Liver (tissue), 9 donors: ENCODE results near the gene TLE7. TPM values are rescaled to one million over a fixed set of nuclear protein-coding genes. Genes with fewer than 3 reads are reported as not detected.

ENCODE experiments used
- DNase-seq: peaks from one replicate; pipeline ENCODE4 v3.0.0-alpha.2; 2017; ENCODE audit warnings: low spot score
- H3K27ac ChIP-seq, 2 donors: one replicate each; pipeline ENCODE4 v1.7.0; 2013; ENCODE audit warnings: inconsistent platforms in 2 of 2, low read length in 2 of 2, control low read depth in 1 of 2, low read depth in 1 of 2, mild to moderate bottlenecking in 1 of 2
- H3K27me3 ChIP-seq, 4 donors: one replicate each; pipeline versions ENCODE4 v1.6.1 to v1.7.0; 2013; ENCODE audit warnings: low read length in 3 of 4, inconsistent platforms in 1 of 4, mild to moderate bottlenecking in 1 of 4, moderate library complexity in 1 of 4; ENCODE audit not compliant: control insufficient read depth in 4 of 4, insufficient read depth in 4 of 4
- H3K36me3 ChIP-seq, 4 donors: one replicate each; pipeline versions ENCODE4 v1.6.1 to v1.7.0; 2013; ENCODE audit warnings: low read length in 3 of 4, mild to moderate bottlenecking in 3 of 4, low read depth in 1 of 4, moderate library complexity in 1 of 4; ENCODE audit not compliant: control insufficient read depth in 4 of 4, insufficient read depth in 3 of 4
- H3K4me1 ChIP-seq, 4 donors: one replicate each; pipeline versions ENCODE4 v1.6.1 to v1.7.0; 2013; ENCODE audit warnings: low read length in 3 of 4, mild to moderate bottlenecking in 3 of 4, moderate library complexity in 1 of 4; ENCODE audit not compliant: control insufficient read depth in 4 of 4, insufficient read depth in 4 of 4
- H3K4me3 ChIP-seq, 3 donors: one replicate each; pipeline versions ENCODE4 v1.6.1 to v1.7.0; 2013; ENCODE audit warnings: low read length in 3 of 3, control low read depth in 1 of 3, low read depth in 1 of 3, mild to moderate bottlenecking in 1 of 3
- H3K9ac ChIP-seq, 2 donors: one replicate each; pipeline ENCODE4 v1.7.0; 2013; ENCODE audit warnings: low read length in 2 of 2, mild to moderate bottlenecking in 2 of 2, moderate library complexity in 2 of 2, control low read depth in 1 of 2, low read depth in 1 of 2
- H3K9me3 ChIP-seq, 4 donors: one replicate each; pipeline versions ENCODE4 v1.6.1 to v1.7.0; 2013; ENCODE audit warnings: low read length in 3 of 4; ENCODE audit not compliant: control insufficient read depth in 4 of 4
- EGR1 ChIP-seq, 2 donors: IDR thresholded peaks; 2 replicates each; pipeline ENCODE4 v1.6.1; 2016 to 2018; ENCODE audit warnings: antibody characterized with exemption in 2 of 2, low read depth in 2 of 2
- FOXA1 ChIP-seq: IDR thresholded peaks from 2 replicates; pipeline ENCODE4 v1.6.1; 2016; ENCODE audit warnings: antibody characterized with exemption
- FOXA2 ChIP-seq: IDR thresholded peaks from 2 replicates; pipeline ENCODE4 v1.6.1; 2016; ENCODE audit warnings: antibody characterized with exemption
- GABPA ChIP-seq, 2 donors: IDR thresholded peaks in 1 of 2; conservative IDR thresholded peaks in 1 of 2; 2 replicates each; pipeline ENCODE4 v1.6.1; 2016; ENCODE audit warnings: antibody characterized with exemption in 2 of 2, mild to moderate bottlenecking in 1 of 2, moderate library complexity in 1 of 2
- HNF4A ChIP-seq, 2 donors: conservative IDR thresholded peaks; 2 replicates each; pipeline ENCODE4 v1.6.1; 2016; ENCODE audit warnings: antibody characterized with exemption in 2 of 2, mild to moderate bottlenecking in 2 of 2
- HNF4G ChIP-seq: IDR thresholded peaks from 2 replicates; pipeline ENCODE4 v1.6.1; 2016; ENCODE audit warnings: antibody characterized with exemption
- JUND ChIP-seq, 2 donors: IDR thresholded peaks; 2 replicates each; pipeline ENCODE4 v1.6.1; 2016; ENCODE audit warnings: antibody characterized with exemption in 2 of 2
- NR2F2 ChIP-seq: IDR thresholded peaks from 2 replicates; pipeline ENCODE4 v1.6.1; 2016; ENCODE audit warnings: antibody characterized with exemption
- RAD21 ChIP-seq, 2 donors: IDR thresholded peaks; 2 replicates each; pipeline ENCODE4 v1.6.1; 2016; ENCODE audit warnings: antibody characterized with exemption in 2 of 2, mild to moderate bottlenecking in 2 of 2
- RXRA ChIP-seq, 2 donors: IDR thresholded peaks; 2 replicates each; pipeline ENCODE4 v1.6.1; 2017 to 2018; ENCODE audit warnings: antibody characterized with exemption in 2 of 2, mild to moderate bottlenecking in 1 of 2
- SP1 ChIP-seq: IDR thresholded peaks from 2 replicates; pipeline ENCODE4 v1.6.1; 2018; ENCODE audit warnings: antibody characterized with exemption, mild to moderate bottlenecking
- TAF1 ChIP-seq: conservative IDR thresholded peaks from 2 replicates; pipeline ENCODE4 v1.6.1; 2016; ENCODE audit warnings: antibody characterized with exemption, mild to moderate bottlenecking
- YY1 ChIP-seq: IDR thresholded peaks from 2 replicates; pipeline ENCODE4 v1.6.1; 2016; ENCODE audit warnings: antibody characterized with exemption, mild to moderate bottlenecking
- WGBS: extraction: QIAGEN DNeasy Blood & Tissue Kit; methylation state at CpG from one replicate; pipeline ENCODE4 v1.1.7; 2013; 5-methylcytosine and 5-hydroxymethylcytosine counted together
- polyA plus RNA-seq, 2 donors: library from polyadenylated mRNA; stranded (reverse) in 1 of 2; unstranded in 1 of 2; fragments of 200-250 nt in 1 of 2; fragments of >200 nt in 1 of 2; fragmentation: Nextera tagmentation in 1 of 2; extraction: Ambion mirVana in 1 of 2; gene quantifications; one replicate each; pipeline versions ENCODE4 v1.2.1 to v1.2.3, GENCODE V29; 2013 to 2015
- total RNA-seq, 2 donors: library from RNA; depleted of rRNA; stranded (reverse); fragments of >200 nt; gene quantifications; one replicate each; pipeline ENCODE4 v1.2.3, GENCODE V29; 2014
- TF ChIP-seq, protein P1 (sequence below): IDR thresholded peaks from 2 replicates; pipeline ENCODE4 v1.6.1; 2016; ENCODE audit warnings: antibody characterized with exemption, mild to moderate bottlenecking
- TF ChIP-seq, protein P2 (sequence below): fragments of 150-350 bp; IDR thresholded peaks from 2 replicates; pipeline ENCODE4 v1.5.1; 2017; ENCODE audit warnings: improper control_type of control experiment, low read depth, low read length; ENCODE audit not compliant: missing input control
- TF ChIP-seq, protein P3 (sequence below): IDR thresholded peaks from 2 replicates; pipeline ENCODE4 v1.6.1; 2016; ENCODE audit warnings: antibody characterized with exemption
- TF ChIP-seq, protein P4 (sequence below): IDR thresholded peaks from 2 replicates; pipeline ENCODE4 v1.6.1; 2016; ENCODE audit warnings: antibody characterized with exemption
- TF ChIP-seq, protein P5 (sequence below): IDR thresholded peaks from 2 replicates; pipeline ENCODE4 v1.6.1; 2016; ENCODE audit warnings: antibody characterized with exemption
- donor health status: healthy.
- donor health status: healthy.
- donor health status: healthy.
- donor health status: healthy.
- donor health status: healthy.

TLE7 gene
- total and polyA plus RNA-seq, 4 donors = not detected

DNA sequence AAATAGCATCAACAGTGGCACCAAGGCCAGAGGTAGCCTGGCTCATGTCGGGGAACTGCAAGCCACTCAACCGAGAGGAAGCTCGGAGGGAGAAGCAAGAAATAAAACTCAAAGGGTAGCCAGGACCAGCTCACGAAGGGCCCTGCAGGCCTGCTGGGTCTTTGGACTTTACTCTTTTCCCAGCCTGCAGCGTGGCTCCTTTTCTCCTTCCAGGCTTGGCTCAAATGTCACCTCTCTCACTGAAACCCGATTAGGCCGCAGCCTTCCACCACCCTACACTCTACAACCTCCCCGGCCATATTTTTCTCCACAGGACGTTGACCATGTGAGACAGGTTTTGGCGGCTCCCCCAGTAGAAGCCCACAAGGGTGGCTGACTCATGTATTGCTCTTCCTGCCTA is 45.3 kb downstream of the TLE7 start (continued):
- TF ChIP-seq, protein P1, sequence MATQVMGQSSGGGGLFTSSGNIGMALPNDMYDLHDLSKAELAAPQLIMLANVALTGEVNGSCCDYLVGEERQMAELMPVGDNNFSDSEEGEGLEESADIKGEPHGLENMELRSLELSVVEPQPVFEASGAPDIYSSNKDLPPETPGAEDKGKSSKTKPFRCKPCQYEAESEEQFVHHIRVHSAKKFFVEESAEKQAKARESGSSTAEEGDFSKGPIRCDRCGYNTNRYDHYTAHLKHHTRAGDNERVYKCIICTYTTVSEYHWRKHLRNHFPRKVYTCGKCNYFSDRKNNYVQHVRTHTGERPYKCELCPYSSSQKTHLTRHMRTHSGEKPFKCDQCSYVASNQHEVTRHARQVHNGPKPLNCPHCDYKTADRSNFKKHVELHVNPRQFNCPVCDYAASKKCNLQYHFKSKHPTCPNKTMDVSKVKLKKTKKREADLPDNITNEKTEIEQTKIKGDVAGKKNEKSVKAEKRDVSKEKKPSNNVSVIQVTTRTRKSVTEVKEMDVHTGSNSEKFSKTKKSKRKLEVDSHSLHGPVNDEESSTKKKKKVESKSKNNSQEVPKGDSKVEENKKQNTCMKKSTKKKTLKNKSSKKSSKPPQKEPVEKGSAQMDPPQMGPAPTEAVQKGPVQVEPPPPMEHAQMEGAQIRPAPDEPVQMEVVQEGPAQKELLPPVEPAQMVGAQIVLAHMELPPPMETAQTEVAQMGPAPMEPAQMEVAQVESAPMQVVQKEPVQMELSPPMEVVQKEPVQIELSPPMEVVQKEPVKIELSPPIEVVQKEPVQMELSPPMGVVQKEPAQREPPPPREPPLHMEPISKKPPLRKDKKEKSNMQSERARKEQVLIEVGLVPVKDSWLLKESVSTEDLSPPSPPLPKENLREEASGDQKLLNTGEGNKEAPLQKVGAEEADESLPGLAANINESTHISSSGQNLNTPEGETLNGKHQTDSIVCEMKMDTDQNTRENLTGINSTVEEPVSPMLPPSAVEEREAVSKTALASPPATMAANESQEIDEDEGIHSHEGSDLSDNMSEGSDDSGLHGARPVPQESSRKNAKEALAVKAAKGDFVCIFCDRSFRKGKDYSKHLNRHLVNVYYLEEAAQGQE = no peak
- TF ChIP-seq TAF1 = no peak
- TF ChIP-seq EGR1 (IDR thresholded peaks at IDR 0.05; ENCODE audit: low read depth in 2 of 2) = no peak
- TF ChIP-seq SP1 = no peak

DNA sequence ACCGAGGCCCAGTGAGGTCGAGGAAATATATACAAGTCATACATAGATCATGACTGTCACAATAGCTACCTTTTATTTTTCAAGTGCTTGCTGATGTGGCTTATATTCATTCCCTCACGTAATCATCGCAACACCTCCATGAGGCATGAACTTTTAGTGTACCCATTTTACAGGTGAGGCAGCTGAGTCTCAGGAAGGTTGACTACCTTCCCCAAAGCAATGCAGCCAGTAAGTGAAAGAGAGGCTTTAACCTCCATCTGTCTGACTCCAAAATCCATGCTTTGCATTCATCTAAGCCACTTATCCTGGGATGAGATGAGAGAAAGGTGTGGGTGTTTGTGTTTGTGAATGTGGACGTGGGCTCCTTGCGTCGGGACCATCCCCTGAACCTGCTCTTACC is 52.5 kb downstream of the TLE7 start:
- Histone ChIP-seq H3K9me3 (no peaks in the 10 kb centered on the region), H3K27me3 (peaks cover 0 to 3% (median 0%) of the 10 kb centered on the region in 4 donors), H3K36me3 (no peaks in the 10 kb centered on the region), H3K4me3 (no peak overlapping the region), H3K9ac (no peak overlapping the region), H3K4me1 (no peaks in the 10 kb centered on the region), H3K27ac (no peak overlapping the region)
- WGBS = 69% methylated on average over 7 of the region's 7 CpGs
- no peak for DNase-seq
- TF ChIP-seq TAF1 (no peak), FOXA2 (no peak), HNF4G (no peak), NR2F2 (no peak), EGR1 (IDR thresholded peaks at IDR 0.05; ENCODE audit: low read depth in 2 of 2) (no peak), RXRA (IDR thresholded peaks at IDR 0.05) (no peak), YY1 (no peak), HNF4A (conservative IDR thresholded peaks at IDR 0.05) (no peak), FOXA1 (no peak), RAD21 (IDR thresholded peaks at IDR 0.05) (no peak), JUND (IDR thresholded peaks at IDR 0.05) (no peak), GABPA (IDR thresholded peaks at IDR 0.05 in 1 of 2, conservative IDR thresholded peaks at IDR 0.05 in 1 of 2) (no peak)
- TF ChIP-seq, protein P2, sequence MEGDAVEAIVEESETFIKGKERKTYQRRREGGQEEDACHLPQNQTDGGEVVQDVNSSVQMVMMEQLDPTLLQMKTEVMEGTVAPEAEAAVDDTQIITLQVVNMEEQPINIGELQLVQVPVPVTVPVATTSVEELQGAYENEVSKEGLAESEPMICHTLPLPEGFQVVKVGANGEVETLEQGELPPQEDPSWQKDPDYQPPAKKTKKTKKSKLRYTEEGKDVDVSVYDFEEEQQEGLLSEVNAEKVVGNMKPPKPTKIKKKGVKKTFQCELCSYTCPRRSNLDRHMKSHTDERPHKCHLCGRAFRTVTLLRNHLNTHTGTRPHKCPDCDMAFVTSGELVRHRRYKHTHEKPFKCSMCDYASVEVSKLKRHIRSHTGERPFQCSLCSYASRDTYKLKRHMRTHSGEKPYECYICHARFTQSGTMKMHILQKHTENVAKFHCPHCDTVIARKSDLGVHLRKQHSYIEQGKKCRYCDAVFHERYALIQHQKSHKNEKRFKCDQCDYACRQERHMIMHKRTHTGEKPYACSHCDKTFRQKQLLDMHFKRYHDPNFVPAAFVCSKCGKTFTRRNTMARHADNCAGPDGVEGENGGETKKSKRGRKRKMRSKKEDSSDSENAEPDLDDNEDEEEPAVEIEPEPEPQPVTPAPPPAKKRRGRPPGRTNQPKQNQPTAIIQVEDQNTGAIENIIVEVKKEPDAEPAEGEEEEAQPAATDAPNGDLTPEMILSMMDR = no peak
- TF ChIP-seq, protein P3, sequence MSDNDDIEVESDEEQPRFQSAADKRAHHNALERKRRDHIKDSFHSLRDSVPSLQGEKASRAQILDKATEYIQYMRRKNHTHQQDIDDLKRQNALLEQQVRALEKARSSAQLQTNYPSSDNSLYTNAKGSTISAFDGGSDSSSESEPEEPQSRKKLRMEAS = no peak
- TF ChIP-seq, protein P4, sequence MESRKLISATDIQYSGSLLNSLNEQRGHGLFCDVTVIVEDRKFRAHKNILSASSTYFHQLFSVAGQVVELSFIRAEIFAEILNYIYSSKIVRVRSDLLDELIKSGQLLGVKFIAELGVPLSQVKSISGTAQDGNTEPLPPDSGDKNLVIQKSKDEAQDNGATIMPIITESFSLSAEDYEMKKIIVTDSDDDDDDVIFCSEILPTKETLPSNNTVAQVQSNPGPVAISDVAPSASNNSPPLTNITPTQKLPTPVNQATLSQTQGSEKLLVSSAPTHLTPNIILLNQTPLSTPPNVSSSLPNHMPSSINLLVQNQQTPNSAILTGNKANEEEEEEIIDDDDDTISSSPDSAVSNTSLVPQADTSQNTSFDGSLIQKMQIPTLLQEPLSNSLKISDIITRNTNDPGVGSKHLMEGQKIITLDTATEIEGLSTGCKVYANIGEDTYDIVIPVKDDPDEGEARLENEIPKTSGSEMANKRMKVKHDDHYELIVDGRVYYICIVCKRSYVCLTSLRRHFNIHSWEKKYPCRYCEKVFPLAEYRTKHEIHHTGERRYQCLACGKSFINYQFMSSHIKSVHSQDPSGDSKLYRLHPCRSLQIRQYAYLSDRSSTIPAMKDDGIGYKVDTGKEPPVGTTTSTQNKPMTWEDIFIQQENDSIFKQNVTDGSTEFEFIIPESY = no peak
- TF ChIP-seq, protein P1 = no peak
- TF ChIP-seq, protein P5, sequence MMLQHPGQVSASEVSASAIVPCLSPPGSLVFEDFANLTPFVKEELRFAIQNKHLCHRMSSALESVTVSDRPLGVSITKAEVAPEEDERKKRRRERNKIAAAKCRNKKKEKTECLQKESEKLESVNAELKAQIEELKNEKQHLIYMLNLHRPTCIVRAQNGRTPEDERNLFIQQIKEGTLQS = no peak
